ENCODE measurements around the gene PRICKLE2.

DNA sequence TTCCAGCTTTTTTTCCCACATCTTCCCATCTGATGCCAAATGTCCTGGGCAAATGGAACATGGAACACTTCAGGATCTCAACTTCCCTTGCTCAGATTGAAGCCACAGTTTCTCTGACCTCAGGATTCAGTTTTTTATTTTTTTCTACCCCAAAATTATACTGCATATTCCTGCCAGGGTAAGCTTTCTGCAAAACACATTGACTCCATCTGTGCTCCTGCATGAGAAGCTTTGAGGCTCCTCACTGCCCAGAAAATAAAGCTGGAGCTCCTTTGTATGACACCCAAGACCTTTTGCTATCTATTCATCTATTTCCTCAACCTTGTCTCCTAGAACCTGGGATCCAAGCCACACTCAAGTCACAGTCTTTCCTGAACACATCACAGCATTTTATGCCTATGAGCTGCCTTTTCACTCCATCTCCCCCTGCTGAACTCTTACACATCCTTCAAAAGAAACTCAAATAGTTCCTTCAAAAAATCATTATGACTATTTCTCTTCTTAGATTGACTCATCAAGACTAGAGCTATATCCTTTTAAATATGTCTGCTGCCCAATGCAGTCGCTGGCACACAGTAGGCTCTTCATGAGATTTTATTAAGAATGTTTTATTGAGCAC, 144.5 kb downstream of the PRICKLE2 start:
- TF ChIP-seq RAD21 (conservative IDR thresholded peaks at IDR 0.05 in 1 of 2, IDR thresholded peaks at IDR 0.05 in 1 of 2) (no peak), RCOR1 (IDR thresholded peaks at IDR 0.05; ENCODE audit: low read depth, low read length) (no peak), POLR2A (IDR thresholded peaks at IDR 0.05; ENCODE audit: low read length) (no peak), MYC (IDR thresholded peaks at IDR 0.05; ENCODE audit: borderline replicate concordance, low read length) (no peak), FOSB (CRISPR knock-in tag; IDR thresholded peaks at IDR 0.05) (no peak), MAZ (IDR thresholded peaks at IDR 0.05; ENCODE audit: borderline replicate concordance, low read depth, low read length) (no peak), HDAC2 (IDR thresholded peaks at IDR 0.05) (no peak)
- TF ChIP-seq, protein P1, sequence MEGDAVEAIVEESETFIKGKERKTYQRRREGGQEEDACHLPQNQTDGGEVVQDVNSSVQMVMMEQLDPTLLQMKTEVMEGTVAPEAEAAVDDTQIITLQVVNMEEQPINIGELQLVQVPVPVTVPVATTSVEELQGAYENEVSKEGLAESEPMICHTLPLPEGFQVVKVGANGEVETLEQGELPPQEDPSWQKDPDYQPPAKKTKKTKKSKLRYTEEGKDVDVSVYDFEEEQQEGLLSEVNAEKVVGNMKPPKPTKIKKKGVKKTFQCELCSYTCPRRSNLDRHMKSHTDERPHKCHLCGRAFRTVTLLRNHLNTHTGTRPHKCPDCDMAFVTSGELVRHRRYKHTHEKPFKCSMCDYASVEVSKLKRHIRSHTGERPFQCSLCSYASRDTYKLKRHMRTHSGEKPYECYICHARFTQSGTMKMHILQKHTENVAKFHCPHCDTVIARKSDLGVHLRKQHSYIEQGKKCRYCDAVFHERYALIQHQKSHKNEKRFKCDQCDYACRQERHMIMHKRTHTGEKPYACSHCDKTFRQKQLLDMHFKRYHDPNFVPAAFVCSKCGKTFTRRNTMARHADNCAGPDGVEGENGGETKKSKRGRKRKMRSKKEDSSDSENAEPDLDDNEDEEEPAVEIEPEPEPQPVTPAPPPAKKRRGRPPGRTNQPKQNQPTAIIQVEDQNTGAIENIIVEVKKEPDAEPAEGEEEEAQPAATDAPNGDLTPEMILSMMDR (IDR thresholded peaks at IDR 0.05), result no peak
- TF ChIP-seq, protein P2, sequence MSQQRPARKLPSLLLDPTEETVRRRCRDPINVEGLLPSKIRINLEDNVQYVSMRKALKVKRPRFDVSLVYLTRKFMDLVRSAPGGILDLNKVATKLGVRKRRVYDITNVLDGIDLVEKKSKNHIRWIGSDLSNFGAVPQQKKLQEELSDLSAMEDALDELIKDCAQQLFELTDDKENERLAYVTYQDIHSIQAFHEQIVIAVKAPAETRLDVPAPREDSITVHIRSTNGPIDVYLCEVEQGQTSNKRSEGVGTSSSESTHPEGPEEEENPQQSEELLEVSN (IDR thresholded peaks at IDR 0.05; ENCODE audit: borderline replicate concordance, low read depth), result no peak
- TF ChIP-seq, protein P3, sequence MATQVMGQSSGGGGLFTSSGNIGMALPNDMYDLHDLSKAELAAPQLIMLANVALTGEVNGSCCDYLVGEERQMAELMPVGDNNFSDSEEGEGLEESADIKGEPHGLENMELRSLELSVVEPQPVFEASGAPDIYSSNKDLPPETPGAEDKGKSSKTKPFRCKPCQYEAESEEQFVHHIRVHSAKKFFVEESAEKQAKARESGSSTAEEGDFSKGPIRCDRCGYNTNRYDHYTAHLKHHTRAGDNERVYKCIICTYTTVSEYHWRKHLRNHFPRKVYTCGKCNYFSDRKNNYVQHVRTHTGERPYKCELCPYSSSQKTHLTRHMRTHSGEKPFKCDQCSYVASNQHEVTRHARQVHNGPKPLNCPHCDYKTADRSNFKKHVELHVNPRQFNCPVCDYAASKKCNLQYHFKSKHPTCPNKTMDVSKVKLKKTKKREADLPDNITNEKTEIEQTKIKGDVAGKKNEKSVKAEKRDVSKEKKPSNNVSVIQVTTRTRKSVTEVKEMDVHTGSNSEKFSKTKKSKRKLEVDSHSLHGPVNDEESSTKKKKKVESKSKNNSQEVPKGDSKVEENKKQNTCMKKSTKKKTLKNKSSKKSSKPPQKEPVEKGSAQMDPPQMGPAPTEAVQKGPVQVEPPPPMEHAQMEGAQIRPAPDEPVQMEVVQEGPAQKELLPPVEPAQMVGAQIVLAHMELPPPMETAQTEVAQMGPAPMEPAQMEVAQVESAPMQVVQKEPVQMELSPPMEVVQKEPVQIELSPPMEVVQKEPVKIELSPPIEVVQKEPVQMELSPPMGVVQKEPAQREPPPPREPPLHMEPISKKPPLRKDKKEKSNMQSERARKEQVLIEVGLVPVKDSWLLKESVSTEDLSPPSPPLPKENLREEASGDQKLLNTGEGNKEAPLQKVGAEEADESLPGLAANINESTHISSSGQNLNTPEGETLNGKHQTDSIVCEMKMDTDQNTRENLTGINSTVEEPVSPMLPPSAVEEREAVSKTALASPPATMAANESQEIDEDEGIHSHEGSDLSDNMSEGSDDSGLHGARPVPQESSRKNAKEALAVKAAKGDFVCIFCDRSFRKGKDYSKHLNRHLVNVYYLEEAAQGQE (IDR thresholded peaks at IDR 0.05), result no peak
